OCI-LY3 (cell line): ENCODE measurements around the gene ATN1.

Source experiments
- H2AFZ ChIP-seq: fragments of 200-600, 300-600 bp; shearing (Covaris generic); 2 replicates; pipeline ENCODE4 v1.6.0; 2014; ENCODE audit warnings: antibody characterized with exemption, low read depth, low read length
- H3K27ac ChIP-seq: fragments of 200-600, 300-600 bp; sonication (generic); 2 replicates; pipeline ENCODE4 v1.5.1; 2014; ENCODE audit warnings: mild to moderate bottlenecking, low read length, moderate library complexity, mixed read lengths
- H3K27me3 ChIP-seq: fragments of 200-600, 300-600 bp; sonication (generic); 2 replicates; pipeline ENCODE4 v1.6.1; 2014; ENCODE audit warnings: low read depth, low read length, mixed read lengths
- H3K36me3 ChIP-seq: fragments of 200-600, 300-600 bp; sonication (generic); replicated peaks from 2 replicates; pipeline ENCODE3; 2014; ENCODE audit warnings: low read depth, low read length, mixed read lengths
- H3K4me1 ChIP-seq: fragments of 300-600, 200-600 bp; sonication (generic); 2 replicates; pipeline ENCODE4 v1.6.1; 2014; ENCODE audit warnings: low read length, mixed read lengths
- H3K4me2 ChIP-seq: fragments of 200-600, 300-600 bp; sonication (generic); 2 replicates; pipeline ENCODE4 v1.6.1; 2014; ENCODE audit warnings: low read length, mixed read lengths
- H3K4me3 ChIP-seq: fragments of 300-600, 200-600 bp; sonication (generic); 2 replicates; pipeline ENCODE4 v1.5.1; 2014; ENCODE audit warnings: antibody characterized with exemption, mild to moderate bottlenecking, low read length, moderate library complexity
- H3K79me2 ChIP-seq: fragments of 300-600, 200-600 bp; shearing (Covaris generic); 2 replicates; pipeline ENCODE4 v1.6.1; 2014; ENCODE audit warnings: mild to moderate bottlenecking, low read length, mixed read lengths
- H3K9ac ChIP-seq: fragments of 300-600, 200-600 bp; shearing (Covaris generic); 2 replicates; pipeline ENCODE4 v1.6.0; 2014; ENCODE audit warnings: mild to moderate bottlenecking, low read length, moderate library complexity
- H3K9me3 ChIP-seq: fragments of 200-600, 300-600 bp; shearing (Covaris generic); 2 replicates; pipeline ENCODE4 v1.6.1; 2014; ENCODE audit warnings: low read length, mixed read lengths; ENCODE audit not compliant: insufficient read depth
- H4K20me1 ChIP-seq: fragments of 200-600, 300-600 bp; sonication (generic); 2 replicates; pipeline ENCODE4 v1.6.1; 2016; ENCODE audit warnings: low read length, mixed read lengths; ENCODE audit not compliant: insufficient read depth
- CTCF ChIP-seq: fragments of 200-600, 300-600 bp; sonication (generic); IDR thresholded peaks from 2 replicates; pipeline ENCODE4 v1.5.1; 2014; ENCODE audit warnings: antibody characterized with exemption, low read length, low read depth
- EZH2phosphoT487 ChIP-seq: fragments of 200-600 bp; shearing (Covaris generic); IDR thresholded peaks from 2 replicates; pipeline ENCODE4 v1.6.1; 2018; ENCODE audit warnings: antibody characterized with exemption, mixed run types, low read depth

Gene ATN1

GRCh38 chr12:6936636-6937480, 9.1 kb downstream of the ATN1 start:
- peak overlapping the region; percentile 92 for H3K4me2 ChIP-seq
- H3K79me2 ChIP-seq = peaks cover 27% of the 10 kb centered on the region
- peak overlapping the region; percentile 92 for H3K4me3 ChIP-seq
- no peaks in the 10 kb centered on the region for H3K9me3 ChIP-seq
- H3K27me3 ChIP-seq = no peaks in the 10 kb centered on the region
- H3K4me1 ChIP-seq = peaks cover 14% of the 10 kb centered on the region
- TF ChIP-seq CTCF (0 out of 2 replicates have a peak, but pooled peaks have one; percentile 10), EZH2phosphoT487 (no peak)
- peak overlapping the region; percentile 75 for H3K27ac ChIP-seq
- H3K36me3 ChIP-seq = peaks cover 13% of the 10 kb centered on the region
- H2AFZ ChIP-seq = no peak overlapping the region
- H3K9ac ChIP-seq = peak overlapping the region; percentile 96
- H4K20me1 ChIP-seq = no peaks in the 10 kb centered on the region

- peak overlapping the region; percentile 92 for H3K4me3 ChIP-seq
- peaks cover 14% of the 10 kb centered on the region for H3K4me1 ChIP-seq
- H3K27ac ChIP-seq = peak overlapping the region; percentile 75
- H2AFZ ChIP-seq = no peak overlapping the region
- H3K36me3 ChIP-seq = peaks cover 13% of the 10 kb centered on the region
- H3K4me2 ChIP-seq = peak overlapping the region; percentile 92
- H3K27me3 ChIP-seq = no peaks in the 10 kb centered on the region
- peak overlapping the region; percentile 96 for H3K9ac ChIP-seq
- peaks cover 24% of the 10 kb centered on the region for H3K79me2 ChIP-seq
- TF ChIP-seq EZH2phosphoT487 (no peak), CTCF (peak; percentile 85)
- H4K20me1 ChIP-seq = no peaks in the 10 kb centered on the region
- H3K9me3 ChIP-seq = no peaks in the 10 kb centered on the region
These were observed 10.0 kb downstream of the ATN1 start for GRCh38 chr12:6937481-6938352.

- peak overlapping the region; percentile 92 for H3K4me3 ChIP-seq
- no peaks in the 10 kb centered on the region for H3K9me3 ChIP-seq
- H3K79me2 ChIP-seq = peaks cover 22% of the 10 kb centered on the region
- no peaks in the 10 kb centered on the region for H4K20me1 ChIP-seq
- no peak overlapping the region for H2AFZ ChIP-seq
- peaks cover 13% of the 10 kb centered on the region for H3K36me3 ChIP-seq
- H3K4me1 ChIP-seq = peaks cover 19% of the 10 kb centered on the region
- peak overlapping the region; percentile 73 for H3K4me2 ChIP-seq
- H3K9ac ChIP-seq = peak overlapping the region; percentile 53
- H3K27me3 ChIP-seq = no peaks in the 10 kb centered on the region
- peak overlapping the region; percentile 15; the same call in 1 of the 2 replicates for H3K27ac ChIP-seq
- TF ChIP-seq CTCF (no peak), EZH2phosphoT487 (no peak)
These were observed 10.8 kb downstream of the ATN1 start for GRCh38 chr12:6938353-6939190.
